ENCODE measurements around the gene MAGEC1. TPM values are rescaled to one million over a fixed set of nuclear protein-coding genes. Genes with fewer than 3 reads are reported as not detected.

MAGEC1 gene
- polyA plus RNA-seq, 1 of the 3 experiments (the other 2 are of a cell fraction) = 22.2 TPM

Other genes starting within 250 kb of the MAGEC1 start
- 13.1 and 20.0 TPM in 2 replicates for gene SPANXD, start 205.2 kb upstream of the MAGEC1 start, polyA plus RNA-seq (2012; rRNA removed)
- gene MAGEC3, start 65.6 kb upstream of the MAGEC1 start, polyA plus RNA-seq (2012; rRNA removed) = 0.26 and 0.91 TPM in 2 replicates

Measured in SK-N-SH (cell line).